ENCODE measurements around the gene ARHGEF12.

DNA sequence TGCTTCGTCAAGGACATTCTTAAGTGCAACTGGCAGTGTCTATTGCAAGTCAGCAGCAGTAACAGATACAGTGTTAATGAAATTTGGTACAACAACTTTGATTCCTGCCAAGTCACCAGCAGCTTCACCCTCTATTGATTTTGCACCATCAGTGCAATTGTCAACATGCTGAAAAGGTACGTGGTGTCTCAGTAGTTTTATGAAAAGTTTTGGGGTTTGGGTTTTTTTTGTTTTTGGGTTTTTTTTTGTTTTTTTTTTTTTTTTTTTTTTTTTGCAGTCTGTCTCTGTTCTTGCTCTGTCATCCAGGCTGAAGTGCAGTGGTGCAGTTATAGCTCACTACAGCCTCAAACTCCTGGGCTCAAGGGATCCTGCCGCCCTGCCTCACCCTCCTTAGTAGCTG is 156.3 kb downstream of the ARHGEF12 start:
- TF ChIP-seq, protein P1, sequence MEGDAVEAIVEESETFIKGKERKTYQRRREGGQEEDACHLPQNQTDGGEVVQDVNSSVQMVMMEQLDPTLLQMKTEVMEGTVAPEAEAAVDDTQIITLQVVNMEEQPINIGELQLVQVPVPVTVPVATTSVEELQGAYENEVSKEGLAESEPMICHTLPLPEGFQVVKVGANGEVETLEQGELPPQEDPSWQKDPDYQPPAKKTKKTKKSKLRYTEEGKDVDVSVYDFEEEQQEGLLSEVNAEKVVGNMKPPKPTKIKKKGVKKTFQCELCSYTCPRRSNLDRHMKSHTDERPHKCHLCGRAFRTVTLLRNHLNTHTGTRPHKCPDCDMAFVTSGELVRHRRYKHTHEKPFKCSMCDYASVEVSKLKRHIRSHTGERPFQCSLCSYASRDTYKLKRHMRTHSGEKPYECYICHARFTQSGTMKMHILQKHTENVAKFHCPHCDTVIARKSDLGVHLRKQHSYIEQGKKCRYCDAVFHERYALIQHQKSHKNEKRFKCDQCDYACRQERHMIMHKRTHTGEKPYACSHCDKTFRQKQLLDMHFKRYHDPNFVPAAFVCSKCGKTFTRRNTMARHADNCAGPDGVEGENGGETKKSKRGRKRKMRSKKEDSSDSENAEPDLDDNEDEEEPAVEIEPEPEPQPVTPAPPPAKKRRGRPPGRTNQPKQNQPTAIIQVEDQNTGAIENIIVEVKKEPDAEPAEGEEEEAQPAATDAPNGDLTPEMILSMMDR (IDR thresholded peaks at IDR 0.05; ENCODE audit: insufficient read depth, low read length, poor library complexity, severe bottlenecking), result no peak
- TF ChIP-seq EZH2phosphoT487 (conservative IDR thresholded peaks at IDR 0.05; ENCODE audit: low read length), result no peak
